Mesenchymal stem cell (in vitro differentiated cells and primary cell): ENCODE data around the gene NR2C1.

Experiments
- DNase-seq: peaks from one replicate; pipeline ENCODE4 v3.0.0-alpha.2; 2013
- H2AFZ ChIP-seq: one replicate; pipeline ENCODE4 v1.6.1; 2013; ENCODE audit warnings: low read depth, mild to moderate bottlenecking, control low read depth, inconsistent platforms, low read length, moderate library complexity
- H2AK5ac ChIP-seq: 2 replicates; pipeline ENCODE4 v1.6.1; 2013; ENCODE audit warnings: low read length, moderate library complexity, mild to moderate bottlenecking, inconsistent platforms; ENCODE audit not compliant: severe bottlenecking
- H2BK120ac ChIP-seq: one replicate; pipeline ENCODE4 v1.6.1; 2013; ENCODE audit warnings: low read depth, mild to moderate bottlenecking, inconsistent platforms, low read length, moderate library complexity
- H2BK12ac ChIP-seq, 2 experiments: one replicate each; pipeline ENCODE4 v1.6.1; 2013; ENCODE audit warnings: inconsistent platforms in 2 of 2, low read length in 2 of 2, mild to moderate bottlenecking in 2 of 2, moderate library complexity in 2 of 2, control low read depth in 1 of 2
- H2BK15ac ChIP-seq: one replicate; pipeline ENCODE4 v1.6.1; 2013; ENCODE audit warnings: mild to moderate bottlenecking, low read depth, inconsistent platforms; ENCODE audit not compliant: poor library complexity, severe bottlenecking
- H2BK5ac ChIP-seq: 2 replicates; pipeline ENCODE4 v1.6.1; 2013; ENCODE audit warnings: low read depth, mild to moderate bottlenecking, low read length, control low read depth, inconsistent platforms; ENCODE audit not compliant: poor library complexity, severe bottlenecking
- H3K14ac ChIP-seq, 2 experiments: one replicate each; pipeline ENCODE4 v1.6.1; 2013; ENCODE audit warnings: inconsistent platforms in 2 of 2, low read length in 2 of 2, control low read depth in 1 of 2, mild to moderate bottlenecking in 1 of 2, moderate library complexity in 1 of 2
- H3K18ac ChIP-seq, 2 experiments: one replicate each; pipeline ENCODE4 v1.6.1; 2013; ENCODE audit warnings: inconsistent platforms in 2 of 2, low read length in 2 of 2, control low read depth in 1 of 2, low read depth in 1 of 2, mild to moderate bottlenecking in 1 of 2
- H3K23ac ChIP-seq, 2 experiments: one replicate each; pipeline ENCODE4 v1.6.1; 2013; ENCODE audit warnings: inconsistent platforms in 2 of 2, low read length in 2 of 2, mild to moderate bottlenecking in 2 of 2, moderate library complexity in 2 of 2, control low read depth in 1 of 2
- H3K27ac ChIP-seq: 2 replicates; pipeline ENCODE4 v1.5.1; 2013; ENCODE audit warnings: mild to moderate bottlenecking, moderate library complexity, low read length, control low read depth, inconsistent platforms; ENCODE audit not compliant: poor library complexity, severe bottlenecking
- H3K27me3 ChIP-seq, 2 experiments: 2 replicates each; pipeline versions ENCODE4 v1.6.1 to v1.7.0; 2013; ENCODE audit warnings: low read length in 2 of 2, mild to moderate bottlenecking in 2 of 2, moderate library complexity in 2 of 2, control low read depth in 1 of 2, inconsistent platforms in 1 of 2; ENCODE audit not compliant: control insufficient read depth in 1 of 2, insufficient read depth in 1 of 2
- H3K36me3 ChIP-seq, 2 experiments: 2 replicates each; pipeline versions ENCODE4 v1.6.1 to v1.7.0; 2013; ENCODE audit warnings: low read length in 2 of 2, control low read depth in 1 of 2, inconsistent platforms in 1 of 2, low read depth in 1 of 2, mild to moderate bottlenecking in 1 of 2; ENCODE audit not compliant: insufficient read depth in 2 of 2, control insufficient read depth in 1 of 2
- H3K4ac ChIP-seq, 2 experiments: one replicate each; pipeline ENCODE4 v1.6.1; 2013; ENCODE audit warnings: inconsistent platforms in 2 of 2, low read length in 2 of 2, mild to moderate bottlenecking in 2 of 2, moderate library complexity in 2 of 2, control low read depth in 1 of 2, low read depth in 1 of 2
- H3K4me1 ChIP-seq: 2 replicates; pipeline ENCODE4 v1.6.1; 2013; ENCODE audit warnings: low read depth, low read length, control low read depth; ENCODE audit not compliant: control insufficient read depth, insufficient read depth
- H3K4me2 ChIP-seq: 2 replicates; pipeline ENCODE4 v1.6.1; 2013; ENCODE audit warnings: low read length, mild to moderate bottlenecking, inconsistent platforms; ENCODE audit not compliant: poor library complexity, severe bottlenecking
- H3K4me3 ChIP-seq, 2 experiments: 2 replicates each; pipeline versions ENCODE4 v1.5.1 to v1.7.0; 2013; ENCODE audit warnings: low read length in 2 of 2, mild to moderate bottlenecking in 2 of 2, control low read depth in 1 of 2, low read depth in 1 of 2; ENCODE audit not compliant: insufficient read depth in 1 of 2
- H3K79me1 ChIP-seq: replicated peaks from 2 replicates; pipeline ENCODE4 v1.6.1; 2013; ENCODE audit warnings: mild to moderate bottlenecking, control low read depth, low read length, inconsistent platforms; ENCODE audit not compliant: poor library complexity, severe bottlenecking
- H3K9ac ChIP-seq: 2 replicates; pipeline ENCODE4 v1.7.0; 2013; ENCODE audit warnings: mild to moderate bottlenecking, low read length, moderate library complexity
- H3K9me3 ChIP-seq: 2 replicates; pipeline ENCODE4 v1.7.0; 2013; ENCODE audit warnings: mild to moderate bottlenecking, low read length; ENCODE audit not compliant: control insufficient read depth
- H4K8ac ChIP-seq: one replicate; pipeline ENCODE4 v1.6.1; 2013; ENCODE audit warnings: inconsistent platforms, mild to moderate bottlenecking, low read length, moderate library complexity
- H4K91ac ChIP-seq: one replicate; pipeline ENCODE4 v1.6.1; 2013; ENCODE audit warnings: mild to moderate bottlenecking, low read length, inconsistent platforms
- WGBS: methylation state at CpG from one replicate; pipeline ENCODE4 v1.1.7; 2013; ENCODE audit warnings: mixed read lengths; 5-methylcytosine and 5-hydroxymethylcytosine counted together

The NR2C1 gene

DNA sequence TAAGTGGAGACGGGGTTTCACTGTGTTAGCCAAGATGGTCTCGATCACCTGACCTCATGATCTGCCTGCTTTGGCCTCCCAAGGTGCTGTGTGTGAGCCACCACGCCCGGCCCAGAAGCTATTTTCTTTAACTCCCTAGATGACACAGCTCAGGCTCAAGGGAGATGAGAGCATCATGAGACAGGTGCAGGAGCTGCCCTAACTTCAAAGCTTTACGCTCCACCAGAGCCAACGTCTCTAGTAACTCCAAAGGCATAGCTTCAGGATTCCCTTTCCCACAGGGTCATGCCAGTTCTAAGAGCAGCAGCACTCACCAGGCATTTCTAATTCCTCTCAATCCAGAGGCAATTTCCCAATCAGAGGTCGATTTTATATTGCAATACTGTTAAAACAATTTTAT, 91.0 kb downstream of the NR2C1 start:
- H3K4me2 ChIP-seq = no peak overlapping the region
- H3K36me3 ChIP-seq = peaks cover 0 to 8% of the 10 kb centered on the region in 2 experiments
- no peak overlapping the region for H3K9ac ChIP-seq
- no peak overlapping the region for H4K8ac ChIP-seq
- H3K27me3 ChIP-seq = no peaks in the 10 kb centered on the region
- no peak overlapping the region for H4K91ac ChIP-seq
- WGBS = 84% methylated on average over 6 of the region's 7 CpGs
- H2AK5ac ChIP-seq = peak overlapping the region; percentile 97
- H3K14ac ChIP-seq = peak overlapping the region in 1 of 2 experiments; percentile 84
- no peak overlapping the region for H2BK120ac ChIP-seq
- H3K27ac ChIP-seq = peak overlapping the region; percentile 98
- H3K18ac ChIP-seq = peak overlapping the region in 1 of 2 experiments; percentile 66
- H3K4ac ChIP-seq = no peak overlapping the region
- peak overlapping the region in 1 of 2 experiments; percentile 77 for H2BK12ac ChIP-seq
- H2BK15ac ChIP-seq = no peak overlapping the region
- no peak overlapping the region for H2AFZ ChIP-seq
- H2BK5ac ChIP-seq = no peak overlapping the region
- H3K23ac ChIP-seq = no peak overlapping the region
- H3K4me1 ChIP-seq = peaks cover 12% of the 10 kb centered on the region
- H3K9me3 ChIP-seq = no peaks in the 10 kb centered on the region
- DNase-seq = peak; percentile 18
- H3K4me3 ChIP-seq = no peak overlapping the region
- H3K79me1 ChIP-seq = peaks cover 13% of the 10 kb centered on the region

DNA sequence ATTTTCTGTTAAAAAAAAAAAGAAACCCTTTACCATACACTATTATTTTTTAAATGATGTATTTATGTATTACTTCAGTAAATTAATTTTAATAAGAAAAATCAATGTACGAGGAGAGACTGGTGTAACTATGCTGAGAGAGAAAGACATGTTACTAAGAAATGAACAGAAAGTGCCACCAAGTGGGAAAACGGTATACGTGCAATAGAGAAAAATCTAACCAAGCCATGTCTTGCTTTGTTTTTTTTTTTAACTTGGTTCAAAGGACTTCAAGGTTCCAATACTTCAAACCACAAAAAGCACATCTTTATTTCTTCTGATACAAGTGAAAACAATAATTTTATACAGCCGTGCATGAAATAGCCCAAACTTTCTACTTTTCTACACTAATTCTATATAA, 92.8 kb downstream of the NR2C1 start:
- no peak overlapping the region for H3K4me2 ChIP-seq
- H3K4me3 ChIP-seq = no peak overlapping the region
- H2BK12ac ChIP-seq = no peak overlapping the region
- H3K9me3 ChIP-seq = no peaks in the 10 kb centered on the region
- peaks cover 8% of the 10 kb centered on the region for H3K79me1 ChIP-seq
- H2BK120ac ChIP-seq = no peak overlapping the region
- no peak overlapping the region for H4K8ac ChIP-seq
- no peak overlapping the region for H3K27ac ChIP-seq
- H3K4ac ChIP-seq = no peak overlapping the region
- WGBS = 90% methylated on average over 4 of the region's 4 CpGs
- no peak overlapping the region for H4K91ac ChIP-seq
- H3K27me3 ChIP-seq = no peaks in the 10 kb centered on the region
- DNase-seq = peak; percentile 48
- H3K23ac ChIP-seq = no peak overlapping the region
- no peak overlapping the region for H2BK15ac ChIP-seq
- H3K4me1 ChIP-seq = peaks cover 10% of the 10 kb centered on the region
- H3K18ac ChIP-seq = no peak overlapping the region
- H2BK5ac ChIP-seq = no peak overlapping the region
- no peak overlapping the region for H2AFZ ChIP-seq
- H3K14ac ChIP-seq = no peak overlapping the region
- no peak overlapping the region for H2AK5ac ChIP-seq
- no peak overlapping the region for H3K9ac ChIP-seq
- peaks cover 0 to 5% of the 10 kb centered on the region in 2 experiments for H3K36me3 ChIP-seq

DNA sequence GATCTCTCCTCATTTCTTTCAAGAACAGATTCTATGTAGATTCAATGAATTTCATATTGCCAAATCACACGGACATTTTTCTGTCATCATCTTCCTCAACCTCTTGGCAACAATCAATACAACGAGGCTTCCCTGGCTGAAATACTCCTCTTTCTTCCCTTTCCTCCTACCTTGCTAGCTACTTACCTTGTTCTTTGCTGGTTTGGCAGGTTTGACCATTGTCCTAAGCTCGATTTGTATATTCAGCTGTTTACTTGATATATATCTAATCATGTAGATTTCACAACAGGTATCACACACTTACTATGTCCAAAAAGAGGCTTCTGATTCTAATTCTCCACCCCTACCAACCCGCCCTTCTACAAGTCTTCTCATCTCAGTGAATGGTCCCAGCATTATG, 93.5 kb downstream of the NR2C1 start:
- no peak overlapping the region for H3K4me3 ChIP-seq
- no peak overlapping the region for H2BK5ac ChIP-seq

DNA sequence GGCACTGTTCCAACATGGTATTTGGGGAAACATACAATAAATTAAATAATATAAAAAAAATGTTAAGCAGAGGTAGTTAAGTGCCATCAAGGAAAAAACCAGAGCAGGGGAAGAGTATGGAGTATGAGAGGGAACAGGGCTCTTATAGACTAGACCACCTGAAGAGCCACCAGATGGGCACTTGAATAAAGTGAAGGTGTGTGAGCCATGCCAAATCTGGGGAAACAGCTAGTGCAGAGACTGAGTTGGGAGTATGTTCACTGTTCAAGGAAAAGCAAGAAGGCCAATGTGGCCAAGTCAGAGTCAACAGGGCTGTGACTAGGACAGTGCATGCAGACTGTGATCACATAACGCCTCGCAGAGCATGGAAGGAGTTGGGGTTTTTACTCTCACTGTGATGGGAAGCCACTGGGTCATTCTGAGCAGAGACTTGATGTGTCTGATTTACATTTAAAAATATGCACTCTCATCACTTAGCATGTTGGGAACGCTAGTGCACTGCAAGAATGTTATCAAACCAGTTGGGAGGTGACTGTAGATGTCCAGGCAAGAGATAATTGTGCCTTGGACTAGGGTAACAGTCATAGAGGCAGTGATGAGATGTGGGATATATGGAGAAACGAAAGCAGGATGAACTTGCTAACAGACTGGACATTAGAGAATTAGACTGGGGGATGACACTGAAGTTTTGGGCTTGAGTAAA, 95.5 kb downstream of the NR2C1 start:
- Histone ChIP-seq H2BK120ac (no peak overlapping the region), H3K9ac (no peak overlapping the region), H4K8ac (peak overlapping the region; percentile 19), H3K27me3 (no peaks in the 10 kb centered on the region), H2AK5ac (peak overlapping the region; percentile 91), H3K4me1 (peaks cover 6% of the 10 kb centered on the region), H3K27ac (no peak overlapping the region), H4K91ac (no peak overlapping the region), H3K4me3 (no peak overlapping the region), H3K18ac (peak overlapping the region in 1 of 2 experiments; percentile 68), H3K4me2 (no peak overlapping the region), H3K23ac (no peak overlapping the region), H3K79me1 (peaks cover 10% of the 10 kb centered on the region), H3K9me3 (no peaks in the 10 kb centered on the region), H3K14ac (peak overlapping the region in 1 of 2 experiments; percentile 97), H2BK5ac (no peak overlapping the region), H2AFZ (no peak overlapping the region), H3K36me3 (no peaks in the 10 kb centered on the region), H2BK12ac (peak overlapping the region in 1 of 2 experiments; percentile 60), H3K4ac (no peak overlapping the region), H2BK15ac (no peak overlapping the region)
- no peak for DNase-seq
- WGBS = 93% methylated on average over 4 of the region's 4 CpGs

More for the DNA sequence above, 93.5 kb downstream of the NR2C1 start:
- H3K23ac ChIP-seq = no peak overlapping the region
- H3K14ac ChIP-seq = no peak overlapping the region
- no peak overlapping the region for H3K27ac ChIP-seq
- peaks cover 0 to 5% of the 10 kb centered on the region in 2 experiments for H3K36me3 ChIP-seq
- peaks cover 10% of the 10 kb centered on the region for H3K4me1 ChIP-seq
- DNase-seq = no peak
- H3K9ac ChIP-seq = no peak overlapping the region
- peaks cover 8% of the 10 kb centered on the region for H3K79me1 ChIP-seq
- 99% methylated on average over 4 of the region's 4 CpGs for WGBS
- no peak overlapping the region for H2BK15ac ChIP-seq
- no peak overlapping the region for H4K91ac ChIP-seq
- H3K9me3 ChIP-seq = no peaks in the 10 kb centered on the region
- H3K4me2 ChIP-seq = no peak overlapping the region
- H2AK5ac ChIP-seq = no peak overlapping the region
- H3K18ac ChIP-seq = no peak overlapping the region
- H2BK12ac ChIP-seq = no peak overlapping the region
- H2AFZ ChIP-seq = no peak overlapping the region
- H2BK120ac ChIP-seq = no peak overlapping the region
- H3K27me3 ChIP-seq = no peaks in the 10 kb centered on the region
- H4K8ac ChIP-seq = no peak overlapping the region
- H3K4ac ChIP-seq = no peak overlapping the region
